GM21515 (cell line): ENCODE data around the gene ABCB8.
"Not testable (repeated sequence)": the region's sequence is repeated elsewhere in the genome, so short reads cannot be mapped to it uniquely, and the experiment has no call there.

Experiments
- ATAC-seq: cut with Tn5 transposase; IDR thresholded peaks from one replicate; pipeline ENCODE4 v1.9.1; 2021; ENCODE audit not compliant: unreplicated experiment

The ABCB8 gene

GRCh38 chr7:151013733-151014497 is 14.3 kb upstream of the ABCB8 start:
- no peak for ATAC-seq

- no peak for ATAC-seq
These were observed 13.3 kb upstream of the ABCB8 start for GRCh38 chr7:151014950-151015349.

GRCh38 chr7:151015967-151016366 is 12.3 kb upstream of the ABCB8 start:
- no peak for ATAC-seq

GRCh38 chr7:151016505-151016904 is 11.7 kb upstream of the ABCB8 start:
- ATAC-seq = no peak

- no peak for ATAC-seq
These were observed 11.3 kb upstream of the ABCB8 start for GRCh38 chr7:151016942-151017341.

- ATAC-seq = no peak
These were observed 10.8 kb upstream of the ABCB8 start for GRCh38 chr7:151017370-151017952.

GRCh38 chr7:151017953-151018420 is 10.3 kb upstream of the ABCB8 start:
- peak; percentile 62 for ATAC-seq

GRCh38 chr7:151018421-151019129 is 9.7 kb upstream of the ABCB8 start:
- ATAC-seq = peak; percentile 14

- no peak for ATAC-seq
These were observed 9.2 kb upstream of the ABCB8 start for GRCh38 chr7:151019130-151019447.

- no peak for ATAC-seq
These were observed 8.0 kb upstream of the ABCB8 start for GRCh38 chr7:151020231-151020630.

- ATAC-seq = no peak
These were observed 5.0 kb upstream of the ABCB8 start for GRCh38 chr7:151023232-151023631.

- ATAC-seq = no peak
These were observed 3.7 kb upstream of the ABCB8 start, which contains the start of gene ATG9B for GRCh38 chr7:151024435-151025056. Gene ATG9B (minus strand): TSS chr7:151024494. CDS start chr7:151024423, 71 bp downstream.

GRCh38 chr7:151025924-151026671 is 2.2 kb upstream of the ABCB8 start:
- ATAC-seq = no peak

- ATAC-seq = not testable (repeated sequence)
These were observed 1.2 kb upstream of the ABCB8 start for GRCh38 chr7:151026771-151027727.

GRCh38 chr7:151027728-151028130 is 521 bp upstream of the ABCB8 start:
- peak; percentile 2 for ATAC-seq

GRCh38 chr7:151028948-151029501 is 775 bp downstream of the ABCB8 start:
- no peak for ATAC-seq

- ATAC-seq = no peak
These were observed 2.8 kb downstream of the ABCB8 start for GRCh38 chr7:151031011-151031410.

- no peak for ATAC-seq
These were observed 5.0 kb downstream of the ABCB8 start for GRCh38 chr7:151032936-151033863.
